ENCODE measurements around the gene MEIG1. TPM values are rescaled to one million over a fixed set of nuclear protein-coding genes. Genes with fewer than 3 reads are reported as not detected.
"Not testable (repeated sequence)": the region's sequence is repeated elsewhere in the genome, so short reads cannot be mapped to it uniquely, and the experiment has no call there.

Gene MEIG1
- polyA plus RNA-seq (2013, experiment 1 of 2; ENCODE audit: insufficient read length) = 0.28 TPM
- 0.29 TPM for polyA plus RNA-seq (2013, experiment 2 of 2; ENCODE audit: insufficient read length)

- DNase-seq = peak; percentile 94
Measured at GRCh38 chr10:14959221-14960057, at the start of gene MEIG1. TSS of gene MEIG1 (plus strand) at chr10:14959388. CDS start at chr10:14966469, 7,081 bp downstream.

- no peak for DNase-seq
Measured at GRCh38 chr10:14910953-14911352, 48.2 kb upstream of the MEIG1 start.

DNA sequence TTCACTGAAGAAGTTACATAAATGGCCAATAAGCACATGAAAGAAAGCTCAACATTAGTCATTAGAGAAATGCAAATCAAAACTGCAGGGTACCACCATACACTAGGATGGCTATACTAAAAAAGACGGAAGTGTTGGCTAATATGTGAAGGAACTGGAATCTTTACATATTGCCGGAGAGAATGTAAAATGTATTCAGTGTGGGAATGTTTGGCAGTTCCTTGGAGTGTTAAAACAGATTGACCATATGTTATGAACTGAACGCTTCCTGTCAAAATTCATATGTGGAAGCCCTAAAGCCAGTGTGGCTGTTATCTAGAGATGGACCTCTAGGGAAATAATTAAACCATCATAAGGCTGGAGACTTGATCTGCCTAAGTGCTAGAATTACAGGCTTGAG lies 47.4 kb upstream of the MEIG1 start:
- DNase-seq = no peak

- DNase-seq = no peak
Measured at GRCh38 chr10:14916600-14916999, 42.6 kb upstream of the MEIG1 start.

DNA sequence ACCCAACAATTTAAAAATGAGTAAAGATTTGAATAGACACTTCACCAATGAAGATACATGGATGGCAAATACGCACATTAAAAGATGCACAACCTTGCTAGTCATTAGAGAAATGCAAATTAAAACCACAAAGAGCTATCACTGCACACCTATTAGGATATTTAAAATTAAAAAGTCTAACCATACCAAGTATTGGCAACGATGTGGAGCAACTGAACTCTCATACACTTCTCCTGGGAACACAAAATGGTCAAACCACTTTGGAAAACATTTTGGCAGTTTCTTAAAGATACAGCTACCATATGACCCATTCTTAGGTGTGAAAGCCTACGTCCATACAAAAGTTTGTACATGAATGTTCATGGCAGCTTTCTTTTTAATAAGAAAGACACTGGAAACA lies 41.4 kb upstream of the MEIG1 start:
- DNase-seq = no peak

DNA sequence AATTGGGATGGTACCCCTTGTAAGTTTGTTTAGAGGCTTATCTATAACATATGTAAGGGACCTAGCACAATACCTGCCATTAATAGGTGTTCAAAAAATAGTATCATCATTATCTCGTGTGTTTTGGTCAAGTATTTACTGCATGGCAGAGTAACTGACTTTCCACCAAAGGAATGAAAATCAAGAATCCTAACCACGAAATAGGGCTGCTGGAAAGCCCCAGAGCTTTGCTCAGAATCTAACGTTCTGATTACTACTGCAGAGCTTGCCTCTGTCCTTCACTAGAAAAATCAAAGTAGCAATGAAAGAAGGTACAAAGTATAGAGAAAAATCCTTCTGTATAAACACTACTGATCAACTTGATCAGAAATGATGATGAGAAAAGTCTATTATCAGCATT lies 40.2 kb upstream of the MEIG1 start:
- no peak for DNase-seq

GRCh38 chr10:14924013-14924412 lies 35.2 kb upstream of the MEIG1 start:
- no peak for DNase-seq

- no peak for DNase-seq
Measured at GRCh38 chr10:14925268-14925667, 33.9 kb upstream of the MEIG1 start.

DNA sequence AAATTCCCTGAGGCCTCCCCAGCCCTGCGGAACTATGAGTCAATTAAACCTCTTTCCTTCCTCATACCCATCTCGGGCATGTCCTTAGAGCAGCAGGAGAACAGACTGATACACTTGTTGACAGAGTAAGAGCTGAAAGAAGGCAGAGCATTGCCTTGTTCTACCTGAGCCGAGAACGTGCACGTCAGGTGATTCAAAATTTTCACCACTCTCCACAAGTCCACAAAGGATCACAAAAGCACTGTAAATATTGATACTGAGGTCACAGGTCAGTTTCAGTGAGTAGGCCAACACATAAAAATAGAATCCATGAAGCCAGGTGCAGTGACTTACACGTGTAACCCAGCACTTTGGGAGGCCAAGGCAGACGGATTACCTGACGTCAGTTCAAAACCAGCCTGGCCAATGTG lies 33.1 kb upstream of the MEIG1 start:
- DNase-seq = no peak

- DNase-seq = no peak
Measured at GRCh38 chr10:14926722-14927416, 32.3 kb upstream of the MEIG1 start.

- DNase-seq = no peak
Measured at GRCh38 chr10:14930610-14931009, 28.6 kb upstream of the MEIG1 start.

DNA sequence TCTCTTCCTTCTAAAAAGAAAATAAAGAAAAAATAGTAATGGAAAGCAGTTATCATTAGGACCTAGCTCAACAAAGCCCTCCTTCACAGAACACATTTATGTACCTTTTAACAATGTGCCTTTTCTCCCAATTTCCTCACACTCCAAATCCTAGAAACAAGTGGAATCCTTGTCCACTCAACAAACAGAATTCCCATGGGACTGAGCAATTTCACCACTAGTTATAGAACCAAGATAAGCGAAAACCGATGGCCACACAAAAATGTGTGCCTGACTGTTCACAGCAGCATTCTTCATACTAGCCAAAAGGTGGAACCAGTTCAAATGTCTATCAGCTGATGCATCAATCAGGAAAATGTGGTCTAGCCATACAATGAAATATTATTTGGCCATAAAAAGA lies 22.6 kb upstream of the MEIG1 start:
- DNase-seq = no peak

DNA sequence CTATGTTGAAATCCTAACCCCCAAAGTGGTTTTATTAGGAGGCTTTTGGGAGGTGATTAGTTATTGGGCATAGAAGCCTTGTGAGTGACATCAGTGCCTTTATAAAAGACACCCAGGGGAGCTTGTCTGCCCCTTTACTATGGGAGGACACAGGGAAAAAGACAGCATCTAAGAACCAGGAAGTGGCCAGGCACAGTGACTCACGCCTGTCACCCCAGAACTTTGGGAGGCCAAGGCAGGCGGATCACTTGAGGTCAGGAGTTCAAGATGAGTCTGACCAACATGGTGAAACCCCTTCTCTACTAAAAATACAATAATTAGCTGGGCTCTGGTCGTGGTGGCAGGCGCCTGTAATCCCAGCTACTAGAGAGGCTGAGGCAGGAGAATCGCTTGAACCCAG lies 20.2 kb upstream of the MEIG1 start:
- DNase-seq = not testable (repeated sequence)

- not testable (repeated sequence) for DNase-seq
Measured at GRCh38 chr10:14942147-14942949, 16.8 kb upstream of the MEIG1 start.

DNA sequence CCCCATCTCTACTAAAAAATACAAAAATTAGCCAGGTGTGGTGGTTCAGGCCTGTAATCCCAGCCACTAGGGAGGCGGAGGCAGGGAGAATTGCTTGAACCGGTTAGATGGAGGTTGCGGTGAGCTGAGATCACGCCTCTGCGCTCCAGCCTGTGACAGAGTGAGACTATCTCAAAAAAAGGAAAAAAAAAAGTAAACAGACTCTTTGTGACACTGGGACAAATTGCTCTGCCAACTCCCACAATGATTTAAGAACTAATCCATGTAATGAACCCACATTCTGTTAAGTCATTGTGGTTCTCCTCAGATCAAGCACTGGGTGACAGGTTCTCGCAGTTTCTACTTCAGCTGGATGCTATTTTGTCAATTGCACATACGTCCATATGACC lies 16.2 kb upstream of the MEIG1 start:
- not testable (repeated sequence) for DNase-seq

DNA sequence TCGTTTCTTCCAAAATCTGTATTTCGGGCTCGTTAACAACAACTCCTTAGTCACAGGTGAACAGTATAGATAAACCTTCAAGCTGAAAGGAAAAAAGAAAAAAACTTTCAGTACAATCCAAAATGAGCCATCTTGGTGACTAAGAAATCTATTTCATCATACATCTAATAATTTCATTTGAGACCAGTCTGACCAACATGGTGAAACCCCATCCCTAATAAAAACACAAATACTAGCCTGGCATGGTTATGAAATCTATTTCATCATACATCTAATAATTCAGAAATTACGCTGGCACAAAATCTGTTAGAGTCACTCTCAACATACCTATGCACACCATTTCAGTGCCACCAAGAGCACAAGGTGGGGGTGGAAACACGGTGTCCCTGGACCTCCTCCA lies 14.1 kb upstream of the MEIG1 start:
- DNase-seq = no peak

- no peak for DNase-seq
Measured at GRCh38 chr10:14947268-14947667, 11.9 kb upstream of the MEIG1 start.

- no peak for DNase-seq
Measured at GRCh38 chr10:14949291-14949690, 9.9 kb upstream of the MEIG1 start.

- no peak for DNase-seq
Measured at GRCh38 chr10:14952851-14953423, 6.3 kb upstream of the MEIG1 start.

GRCh38 chr10:14953424-14954000 lies 5.7 kb upstream of the MEIG1 start:
- DNase-seq = peak; percentile 54

DNA sequence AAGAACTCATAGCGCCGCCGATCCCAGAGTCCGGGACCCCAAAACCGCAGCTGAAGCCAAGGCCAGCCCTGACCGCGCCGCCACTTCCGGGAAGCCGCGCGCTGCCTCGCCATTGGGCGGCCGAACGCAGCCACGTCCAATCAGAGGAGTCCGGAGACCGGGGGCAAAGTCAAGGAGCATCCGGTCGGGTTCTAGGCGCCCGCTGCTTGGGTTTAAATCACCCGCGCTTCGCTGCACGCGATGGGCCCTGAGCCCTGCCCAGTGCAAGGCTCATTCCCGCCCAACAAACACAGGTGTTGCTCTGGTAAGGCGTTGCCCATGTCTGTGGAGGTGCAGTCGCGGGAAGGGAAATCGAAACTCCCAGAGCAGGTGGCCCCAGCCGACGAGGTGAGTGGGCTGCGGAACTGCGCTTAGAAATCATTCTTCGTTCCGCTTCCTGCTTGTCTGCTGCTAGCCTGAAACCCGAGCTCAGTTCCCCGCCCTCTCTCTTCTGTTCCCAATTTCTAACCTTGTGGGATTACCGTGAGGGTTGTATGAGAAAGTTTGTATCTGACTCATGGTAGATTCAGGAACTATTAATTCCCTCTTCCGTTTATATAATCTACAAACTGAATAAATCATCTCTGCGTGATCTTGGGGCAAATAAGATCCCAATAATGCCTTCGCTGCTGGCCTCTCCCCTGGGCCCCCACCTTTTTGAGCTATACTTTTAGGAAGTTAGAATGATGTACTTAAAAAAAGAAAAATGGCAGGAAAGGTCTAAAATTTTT lies 5.0 kb upstream of the MEIG1 start, which contains the start of gene DCLRE1C:
Gene DCLRE1C (minus strand): TSS at position 96 of the 770 bp plus-strand sequence. CDS start 86 bp downstream, at position 10.
- DNase-seq = peak; percentile 91
